WTC11 (cell line): ENCODE measurements around the gene SLC24A3. TPM values are rescaled to one million over a fixed set of nuclear protein-coding genes. Genes with fewer than 3 reads are reported as not detected.

ENCODE experiments used
- ATAC-seq: fragments of 200-7000 bp; cut with Tn5 transposase; 2 replicates; pipeline ENCODE4 v1.10.0; 2021; ENCODE audit warnings: mild to moderate bottlenecking, moderate library complexity
- CTCF ChIA-PET: fragments of 300-600 bp; sonication (Branson Sonifier 250); formaldehyde crosslinking; loops from one replicate; lab custom pipeline; 2021; ENCODE audit warnings: antibody characterized with exemption; lab: Charles Lee
- POLR2A ChIA-PET: fragments of 350-600 bp; sonication (Branson Sonifier 250); formaldehyde crosslinking; loops from one replicate; lab custom pipeline; 2021; ENCODE audit warnings: antibody characterized with exemption; lab: Charles Lee
- DNase-seq: peaks from one replicate; pipeline ENCODE4 v3.0.0; 2021; ENCODE audit warnings: low spot score
- H3K27ac Mint-ChIP-seq: 2 replicates; pipeline ENCODE4 v1.8.0; 2021; ENCODE audit warnings: mixed read lengths
- H3K27me3 Mint-ChIP-seq: 2 replicates; pipeline ENCODE4 v1.8.0; 2021; ENCODE audit warnings: low read depth, mild to moderate bottlenecking, moderate library complexity, mixed read lengths
- H3K36me3 Mint-ChIP-seq: 2 replicates; pipeline ENCODE4 v1.8.0; 2021; ENCODE audit warnings: mixed read lengths
- H3K4me1 Mint-ChIP-seq: 2 replicates; pipeline ENCODE4 v1.8.0; 2022; ENCODE audit warnings: mixed read lengths
- H3K4me3 Mint-ChIP-seq: 2 replicates; pipeline ENCODE4 v1.8.0; 2021; ENCODE audit warnings: mild to moderate bottlenecking, moderate library complexity, mixed read lengths
- H3K9me3 Mint-ChIP-seq: 2 replicates; pipeline ENCODE4 v1.8.0; 2021; ENCODE audit warnings: mixed read lengths
- CBFB ChIP-seq: sonication (generic); formaldehyde crosslinking; IDR thresholded peaks from 2 replicates; pipeline ENCODE4 v1.8.1; 2022; ENCODE audit warnings: mild to moderate bottlenecking, low read depth, missing genetic modification reagents
- CREB1 ChIP-seq: sonication (generic); formaldehyde crosslinking; IDR thresholded peaks from 2 replicates; pipeline ENCODE4 v1.8.0; 2023; ENCODE audit warnings: mild to moderate bottlenecking, missing genetic modification reagents
- CREM ChIP-seq: sonication (generic); formaldehyde crosslinking; IDR thresholded peaks from 2 replicates; pipeline ENCODE4 v1.8.1; 2022; ENCODE audit warnings: mild to moderate bottlenecking, missing genetic modification reagents, moderate library complexity
- ESRRA ChIP-seq: sonication (generic); formaldehyde crosslinking; IDR thresholded peaks from 2 replicates; pipeline ENCODE4 v1.8.1; 2022; ENCODE audit warnings: mild to moderate bottlenecking, missing genetic modification reagents, borderline replicate concordance
- ETV6 ChIP-seq: sonication (generic); formaldehyde crosslinking; IDR thresholded peaks from 2 replicates; pipeline ENCODE4 v1.8.1; 2022; ENCODE audit warnings: mild to moderate bottlenecking, missing genetic modification reagents
- FOXK1 ChIP-seq: sonication (generic); formaldehyde crosslinking; IDR thresholded peaks from 2 replicates; pipeline ENCODE4 v1.8.0; 2022; ENCODE audit warnings: mild to moderate bottlenecking, moderate library complexity, missing genetic modification reagents
- FOXP1 ChIP-seq: sonication (generic); formaldehyde crosslinking; IDR thresholded peaks from 2 replicates; pipeline ENCODE4 v1.8.0; 2022; ENCODE audit warnings: missing genetic modification reagents, mild to moderate bottlenecking, moderate library complexity, borderline replicate concordance
- ZBTB21 ChIP-seq: sonication (generic); formaldehyde crosslinking; IDR thresholded peaks from 2 replicates; pipeline ENCODE4 v1.8.1; 2023; ENCODE audit warnings: mild to moderate bottlenecking, missing genetic modification reagents, borderline replicate concordance
- ZNF232 ChIP-seq: sonication (generic); formaldehyde crosslinking; IDR thresholded peaks from 2 replicates; pipeline ENCODE4 v1.8.0; 2022; ENCODE audit warnings: mild to moderate bottlenecking, missing genetic modification reagents
- ZNF263 ChIP-seq: sonication (generic); formaldehyde crosslinking; IDR thresholded peaks from 2 replicates; pipeline ENCODE4 v1.8.1; 2022; ENCODE audit warnings: low read depth, mild to moderate bottlenecking, moderate library complexity, missing genetic modification reagents
- ZNF317 ChIP-seq: sonication (generic); formaldehyde crosslinking; IDR thresholded peaks from 2 replicates; pipeline ENCODE4 v1.8.1; 2023; ENCODE audit warnings: low read depth, mild to moderate bottlenecking, moderate library complexity, missing genetic modification reagents, borderline replicate concordance
- total RNA-seq: library from RNA; stranded (reverse); gene quantifications from 3 replicates; pipeline ENCODE4 v1.2.3, GENCODE V29; 2021
- TF ChIP-seq, protein P1 (sequence below): sonication (generic); formaldehyde crosslinking; IDR thresholded peaks from 2 replicates; pipeline ENCODE4 v1.8.1; 2023; ENCODE audit warnings: mild to moderate bottlenecking, missing genetic modification reagents, borderline replicate concordance
- TF ChIP-seq, protein P2 (sequence below): sonication (generic); formaldehyde crosslinking; IDR thresholded peaks from 2 replicates; pipeline ENCODE4 v1.8.1; 2022; ENCODE audit warnings: mild to moderate bottlenecking, moderate library complexity, missing genetic modification reagents
- TF ChIP-seq, protein P3 (sequence below): sonication (generic); formaldehyde crosslinking; IDR thresholded peaks from 2 replicates; pipeline ENCODE4 v1.8.1; 2023; ENCODE audit warnings: mild to moderate bottlenecking, missing genetic modification reagents
- TF ChIP-seq, protein P4 (sequence below): sonication (generic); formaldehyde crosslinking; IDR thresholded peaks from 2 replicates; pipeline ENCODE4 v1.8.0; 2022; ENCODE audit warnings: missing genetic modification reagents
- TF ChIP-seq, protein P5 (sequence below): sonication (generic); formaldehyde crosslinking; IDR thresholded peaks from 2 replicates; pipeline ENCODE4 v1.8.0; 2022; ENCODE audit warnings: mild to moderate bottlenecking, missing genetic modification reagents
- TF ChIP-seq, protein P6 (sequence below): sonication (generic); formaldehyde crosslinking; IDR thresholded peaks from 2 replicates; pipeline ENCODE4 v1.8.1; 2022; ENCODE audit warnings: missing genetic modification reagents, borderline replicate concordance
- TF ChIP-seq, protein P7 (sequence below): sonication (generic); formaldehyde crosslinking; IDR thresholded peaks from 2 replicates; pipeline ENCODE4 v1.8.0; 2022; ENCODE audit warnings: mild to moderate bottlenecking, missing genetic modification reagents
- TF ChIP-seq, protein P8 (sequence below): fragments of 250-450 bp; sonication (Bioruptor Pico); IDR thresholded peaks from 2 replicates; pipeline ENCODE4 v1.9.0; 2021; ENCODE audit warnings: mild to moderate bottlenecking

Gene SLC24A3
- total RNA-seq, 1 experiment from 2014 or later, result 5.7 TPM

DNA sequence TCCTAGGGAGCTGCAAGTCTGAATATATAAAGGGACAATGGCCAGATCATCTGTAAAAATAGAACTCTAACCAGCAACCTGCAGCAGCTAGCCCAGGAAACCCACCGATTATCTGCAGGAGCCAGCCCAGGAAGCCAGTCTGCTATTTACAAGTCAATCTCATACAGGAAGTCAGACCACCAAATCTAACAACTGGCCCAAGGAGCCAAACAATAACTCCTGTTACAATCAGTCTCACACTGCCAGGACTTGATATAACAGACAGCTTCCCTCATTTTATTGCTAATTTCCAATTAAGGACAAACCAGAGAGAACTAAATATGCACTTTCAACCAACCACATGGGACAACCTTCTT lies 531.2 kb downstream of the SLC24A3 start (continued):
- TF ChIP-seq, protein P1, sequence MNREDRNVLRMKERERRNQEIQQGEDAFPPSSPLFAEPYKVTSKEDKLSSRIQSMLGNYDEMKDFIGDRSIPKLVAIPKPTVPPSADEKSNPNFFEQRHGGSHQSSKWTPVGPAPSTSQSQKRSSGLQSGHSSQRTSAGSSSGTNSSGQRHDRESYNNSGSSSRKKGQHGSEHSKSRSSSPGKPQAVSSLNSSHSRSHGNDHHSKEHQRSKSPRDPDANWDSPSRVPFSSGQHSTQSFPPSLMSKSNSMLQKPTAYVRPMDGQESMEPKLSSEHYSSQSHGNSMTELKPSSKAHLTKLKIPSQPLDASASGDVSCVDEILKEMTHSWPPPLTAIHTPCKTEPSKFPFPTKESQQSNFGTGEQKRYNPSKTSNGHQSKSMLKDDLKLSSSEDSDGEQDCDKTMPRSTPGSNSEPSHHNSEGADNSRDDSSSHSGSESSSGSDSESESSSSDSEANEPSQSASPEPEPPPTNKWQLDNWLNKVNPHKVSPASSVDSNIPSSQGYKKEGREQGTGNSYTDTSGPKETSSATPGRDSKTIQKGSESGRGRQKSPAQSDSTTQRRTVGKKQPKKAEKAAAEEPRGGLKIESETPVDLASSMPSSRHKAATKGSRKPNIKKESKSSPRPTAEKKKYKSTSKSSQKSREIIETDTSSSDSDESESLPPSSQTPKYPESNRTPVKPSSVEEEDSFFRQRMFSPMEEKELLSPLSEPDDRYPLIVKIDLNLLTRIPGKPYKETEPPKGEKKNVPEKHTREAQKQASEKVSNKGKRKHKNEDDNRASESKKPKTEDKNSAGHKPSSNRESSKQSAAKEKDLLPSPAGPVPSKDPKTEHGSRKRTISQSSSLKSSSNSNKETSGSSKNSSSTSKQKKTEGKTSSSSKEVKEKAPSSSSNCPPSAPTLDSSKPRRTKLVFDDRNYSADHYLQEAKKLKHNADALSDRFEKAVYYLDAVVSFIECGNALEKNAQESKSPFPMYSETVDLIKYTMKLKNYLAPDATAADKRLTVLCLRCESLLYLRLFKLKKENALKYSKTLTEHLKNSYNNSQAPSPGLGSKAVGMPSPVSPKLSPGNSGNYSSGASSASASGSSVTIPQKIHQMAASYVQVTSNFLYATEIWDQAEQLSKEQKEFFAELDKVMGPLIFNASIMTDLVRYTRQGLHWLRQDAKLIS (CRISPR knock-in tag), result no peak
- TF ChIP-seq CREB1 (CRISPR knock-in tag), result no peak

DNA sequence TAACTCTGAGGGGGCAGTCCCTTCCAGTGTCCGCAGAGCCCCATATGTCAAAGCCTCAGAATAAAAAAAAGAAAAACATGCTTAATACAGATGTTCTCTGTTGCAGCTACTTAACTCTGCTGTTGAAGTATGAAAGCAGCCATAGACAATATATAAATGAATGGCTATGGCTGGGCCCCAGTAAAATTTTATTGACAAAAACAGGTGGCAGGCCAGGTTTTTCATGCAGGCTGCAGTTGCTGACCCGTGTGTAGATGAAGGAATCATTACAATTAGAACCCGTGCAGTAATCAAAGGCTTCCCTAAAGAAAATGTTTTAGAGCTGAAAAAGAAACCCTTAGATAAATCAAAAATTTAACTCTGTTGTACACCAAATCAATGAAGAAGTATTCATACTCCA lies 532.7 kb downstream of the SLC24A3 start:
- no peak overlapping the region for H3K4me3 Mint-ChIP-seq
- POLR2A ChIA-PET, result no interaction called here
- ATAC-seq, result no peak
- H3K9me3 Mint-ChIP-seq, result peaks cover 22% of the 10 kb centered on the region
- no peak overlapping the region for H3K27ac Mint-ChIP-seq
- peaks cover 9% of the 10 kb centered on the region for H3K36me3 Mint-ChIP-seq
- no peak for DNase-seq
- peaks cover 10% of the 10 kb centered on the region for H3K27me3 Mint-ChIP-seq
- peaks cover 22% of the 10 kb centered on the region for H3K4me1 Mint-ChIP-seq
- CTCF ChIA-PET, result interaction anchor here (0.5 kb wide), 1 partner anchor 1374 kb away, joined by 4 read pairs; no protein-coding TSS in a partner anchor
- TF ChIP-seq ZNF317 (no peak), ESRRA (CRISPR knock-in tag) (no peak), ETV6 (CRISPR knock-in tag) (no peak), ZNF232 (CRISPR knock-in tag) (no peak), FOXK1 (CRISPR knock-in tag) (no peak), ZNF263 (no peak), ZBTB21 (CRISPR knock-in tag) (no peak), CREM (no peak), CBFB (CRISPR knock-in tag) (no peak), FOXP1 (no peak)
- TF ChIP-seq, protein P2, sequence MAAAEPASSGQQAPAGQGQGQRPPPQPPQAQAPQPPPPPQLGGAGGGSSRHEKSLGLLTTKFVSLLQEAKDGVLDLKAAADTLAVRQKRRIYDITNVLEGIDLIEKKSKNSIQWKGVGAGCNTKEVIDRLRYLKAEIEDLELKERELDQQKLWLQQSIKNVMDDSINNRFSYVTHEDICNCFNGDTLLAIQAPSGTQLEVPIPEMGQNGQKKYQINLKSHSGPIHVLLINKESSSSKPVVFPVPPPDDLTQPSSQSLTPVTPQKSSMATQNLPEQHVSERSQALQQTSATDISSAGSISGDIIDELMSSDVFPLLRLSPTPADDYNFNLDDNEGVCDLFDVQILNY (CRISPR knock-in tag), result no peak
- TF ChIP-seq, protein P3, sequence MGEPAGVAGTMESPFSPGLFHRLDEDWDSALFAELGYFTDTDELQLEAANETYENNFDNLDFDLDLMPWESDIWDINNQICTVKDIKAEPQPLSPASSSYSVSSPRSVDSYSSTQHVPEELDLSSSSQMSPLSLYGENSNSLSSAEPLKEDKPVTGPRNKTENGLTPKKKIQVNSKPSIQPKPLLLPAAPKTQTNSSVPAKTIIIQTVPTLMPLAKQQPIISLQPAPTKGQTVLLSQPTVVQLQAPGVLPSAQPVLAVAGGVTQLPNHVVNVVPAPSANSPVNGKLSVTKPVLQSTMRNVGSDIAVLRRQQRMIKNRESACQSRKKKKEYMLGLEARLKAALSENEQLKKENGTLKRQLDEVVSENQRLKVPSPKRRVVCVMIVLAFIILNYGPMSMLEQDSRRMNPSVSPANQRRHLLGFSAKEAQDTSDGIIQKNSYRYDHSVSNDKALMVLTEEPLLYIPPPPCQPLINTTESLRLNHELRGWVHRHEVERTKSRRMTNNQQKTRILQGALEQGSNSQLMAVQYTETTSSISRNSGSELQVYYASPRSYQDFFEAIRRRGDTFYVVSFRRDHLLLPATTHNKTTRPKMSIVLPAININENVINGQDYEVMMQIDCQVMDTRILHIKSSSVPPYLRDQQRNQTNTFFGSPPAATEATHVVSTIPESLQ, result no peak
- TF ChIP-seq, protein P4, sequence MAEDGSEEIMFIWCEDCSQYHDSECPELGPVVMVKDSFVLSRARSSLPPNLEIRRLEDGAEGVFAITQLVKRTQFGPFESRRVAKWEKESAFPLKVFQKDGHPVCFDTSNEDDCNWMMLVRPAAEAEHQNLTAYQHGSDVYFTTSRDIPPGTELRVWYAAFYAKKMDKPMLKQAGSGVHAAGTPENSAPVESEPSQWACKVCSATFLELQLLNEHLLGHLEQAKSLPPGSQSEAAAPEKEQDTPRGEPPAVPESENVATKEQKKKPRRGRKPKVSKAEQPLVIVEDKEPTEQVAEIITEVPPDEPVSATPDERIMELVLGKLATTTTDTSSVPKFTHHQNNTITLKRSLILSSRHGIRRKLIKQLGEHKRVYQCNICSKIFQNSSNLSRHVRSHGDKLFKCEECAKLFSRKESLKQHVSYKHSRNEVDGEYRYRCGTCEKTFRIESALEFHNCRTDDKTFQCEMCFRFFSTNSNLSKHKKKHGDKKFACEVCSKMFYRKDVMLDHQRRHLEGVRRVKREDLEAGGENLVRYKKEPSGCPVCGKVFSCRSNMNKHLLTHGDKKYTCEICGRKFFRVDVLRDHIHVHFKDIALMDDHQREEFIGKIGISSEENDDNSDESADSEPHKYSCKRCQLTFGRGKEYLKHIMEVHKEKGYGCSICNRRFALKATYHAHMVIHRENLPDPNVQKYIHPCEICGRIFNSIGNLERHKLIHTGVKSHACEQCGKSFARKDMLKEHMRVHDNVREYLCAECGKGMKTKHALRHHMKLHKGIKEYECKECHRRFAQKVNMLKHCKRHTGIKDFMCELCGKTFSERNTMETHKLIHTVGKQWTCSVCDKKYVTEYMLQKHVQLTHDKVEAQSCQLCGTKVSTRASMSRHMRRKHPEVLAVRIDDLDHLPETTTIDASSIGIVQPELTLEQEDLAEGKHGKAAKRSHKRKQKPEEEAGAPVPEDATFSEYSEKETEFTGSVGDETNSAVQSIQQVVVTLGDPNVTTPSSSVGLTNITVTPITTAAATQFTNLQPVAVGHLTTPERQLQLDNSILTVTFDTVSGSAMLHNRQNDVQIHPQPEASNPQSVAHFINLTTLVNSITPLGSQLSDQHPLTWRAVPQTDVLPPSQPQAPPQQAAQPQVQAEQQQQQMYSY (CRISPR knock-in tag), result no peak
- TF ChIP-seq, protein P5, sequence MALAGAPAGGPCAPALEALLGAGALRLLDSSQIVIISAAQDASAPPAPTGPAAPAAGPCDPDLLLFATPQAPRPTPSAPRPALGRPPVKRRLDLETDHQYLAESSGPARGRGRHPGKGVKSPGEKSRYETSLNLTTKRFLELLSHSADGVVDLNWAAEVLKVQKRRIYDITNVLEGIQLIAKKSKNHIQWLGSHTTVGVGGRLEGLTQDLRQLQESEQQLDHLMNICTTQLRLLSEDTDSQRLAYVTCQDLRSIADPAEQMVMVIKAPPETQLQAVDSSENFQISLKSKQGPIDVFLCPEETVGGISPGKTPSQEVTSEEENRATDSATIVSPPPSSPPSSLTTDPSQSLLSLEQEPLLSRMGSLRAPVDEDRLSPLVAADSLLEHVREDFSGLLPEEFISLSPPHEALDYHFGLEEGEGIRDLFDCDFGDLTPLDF, result no peak
- TF ChIP-seq, protein P6, sequence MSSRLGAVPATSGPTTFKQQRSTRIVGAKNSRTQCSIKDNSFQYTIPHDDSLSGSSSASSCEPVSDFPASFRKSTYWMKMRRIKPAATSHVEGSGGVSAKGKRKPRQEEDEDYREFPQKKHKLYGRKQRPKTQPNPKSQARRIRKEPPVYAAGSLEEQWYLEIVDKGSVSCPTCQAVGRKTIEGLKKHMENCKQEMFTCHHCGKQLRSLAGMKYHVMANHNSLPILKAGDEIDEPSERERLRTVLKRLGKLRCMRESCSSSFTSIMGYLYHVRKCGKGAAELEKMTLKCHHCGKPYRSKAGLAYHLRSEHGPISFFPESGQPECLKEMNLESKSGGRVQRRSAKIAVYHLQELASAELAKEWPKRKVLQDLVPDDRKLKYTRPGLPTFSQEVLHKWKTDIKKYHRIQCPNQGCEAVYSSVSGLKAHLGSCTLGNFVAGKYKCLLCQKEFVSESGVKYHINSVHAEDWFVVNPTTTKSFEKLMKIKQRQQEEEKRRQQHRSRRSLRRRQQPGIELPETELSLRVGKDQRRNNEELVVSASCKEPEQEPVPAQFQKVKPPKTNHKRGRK (CRISPR knock-in tag), result no peak
- TF ChIP-seq, protein P7, sequence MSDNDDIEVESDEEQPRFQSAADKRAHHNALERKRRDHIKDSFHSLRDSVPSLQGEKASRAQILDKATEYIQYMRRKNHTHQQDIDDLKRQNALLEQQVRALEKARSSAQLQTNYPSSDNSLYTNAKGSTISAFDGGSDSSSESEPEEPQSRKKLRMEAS (CRISPR knock-in tag), result no peak
- TF ChIP-seq, protein P8, sequence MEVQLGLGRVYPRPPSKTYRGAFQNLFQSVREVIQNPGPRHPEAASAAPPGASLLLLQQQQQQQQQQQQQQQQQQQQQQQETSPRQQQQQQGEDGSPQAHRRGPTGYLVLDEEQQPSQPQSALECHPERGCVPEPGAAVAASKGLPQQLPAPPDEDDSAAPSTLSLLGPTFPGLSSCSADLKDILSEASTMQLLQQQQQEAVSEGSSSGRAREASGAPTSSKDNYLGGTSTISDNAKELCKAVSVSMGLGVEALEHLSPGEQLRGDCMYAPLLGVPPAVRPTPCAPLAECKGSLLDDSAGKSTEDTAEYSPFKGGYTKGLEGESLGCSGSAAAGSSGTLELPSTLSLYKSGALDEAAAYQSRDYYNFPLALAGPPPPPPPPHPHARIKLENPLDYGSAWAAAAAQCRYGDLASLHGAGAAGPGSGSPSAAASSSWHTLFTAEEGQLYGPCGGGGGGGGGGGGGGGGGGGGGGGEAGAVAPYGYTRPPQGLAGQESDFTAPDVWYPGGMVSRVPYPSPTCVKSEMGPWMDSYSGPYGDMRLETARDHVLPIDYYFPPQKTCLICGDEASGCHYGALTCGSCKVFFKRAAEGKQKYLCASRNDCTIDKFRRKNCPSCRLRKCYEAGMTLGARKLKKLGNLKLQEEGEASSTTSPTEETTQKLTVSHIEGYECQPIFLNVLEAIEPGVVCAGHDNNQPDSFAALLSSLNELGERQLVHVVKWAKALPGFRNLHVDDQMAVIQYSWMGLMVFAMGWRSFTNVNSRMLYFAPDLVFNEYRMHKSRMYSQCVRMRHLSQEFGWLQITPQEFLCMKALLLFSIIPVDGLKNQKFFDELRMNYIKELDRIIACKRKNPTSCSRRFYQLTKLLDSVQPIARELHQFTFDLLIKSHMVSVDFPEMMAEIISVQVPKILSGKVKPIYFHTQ (CRISPR knock-in tag), result no peak
